Measurements from ENCODE around the gene DLG2.

DLG2 gene

DNA sequence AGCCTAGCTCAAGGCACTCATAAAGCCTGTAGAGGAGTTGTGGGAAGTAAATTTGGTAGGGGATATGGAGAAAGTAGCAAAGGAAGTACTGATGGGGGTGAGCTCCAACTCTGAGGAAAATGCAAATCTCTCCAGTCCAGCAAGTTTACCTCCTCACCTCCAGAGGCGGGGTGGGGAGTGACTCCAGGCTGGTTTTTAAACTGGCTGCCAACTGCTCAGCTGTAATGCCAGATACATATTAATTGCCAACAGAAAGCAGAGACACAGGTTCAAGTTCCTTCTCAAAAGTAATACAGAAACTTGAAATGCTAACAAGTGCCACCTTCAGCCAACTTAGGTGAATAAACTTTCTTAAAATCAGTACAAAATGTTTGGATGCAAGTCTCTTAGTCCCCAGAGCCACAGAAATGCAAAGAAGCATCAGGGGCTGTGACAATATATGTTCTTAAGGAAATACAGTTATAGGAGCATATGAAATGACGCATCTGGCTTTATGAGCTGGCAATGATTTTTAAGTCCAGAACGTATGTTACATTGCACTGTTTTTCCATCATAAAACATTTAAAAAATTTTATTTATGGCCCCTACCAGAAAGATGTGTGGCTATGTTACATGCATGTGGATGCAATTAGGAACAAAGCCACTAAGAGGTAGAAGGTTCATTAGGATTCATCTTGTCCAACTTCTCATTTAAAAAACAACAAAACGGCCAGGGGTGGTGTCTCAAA lies 1904.6 kb downstream of the DLG2 start:
- no peak for DNase-seq

DNA sequence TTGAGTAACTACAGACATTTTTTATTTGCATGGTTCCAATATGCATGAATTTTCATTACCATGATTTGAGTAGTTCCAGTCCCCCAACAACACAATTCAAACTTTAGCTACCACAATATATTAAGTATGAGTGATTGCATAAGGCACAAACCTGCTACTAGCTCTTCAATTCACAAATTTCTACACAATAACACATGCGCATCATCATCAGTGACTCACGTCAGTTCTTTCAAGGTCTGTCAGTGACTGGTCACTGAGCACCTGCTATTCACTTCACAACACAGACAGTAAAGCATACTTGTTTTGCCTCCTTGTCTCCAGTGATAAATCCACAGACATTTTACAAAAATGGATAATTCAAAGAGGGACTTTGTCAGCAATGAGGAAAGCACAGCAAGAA lies 1905.9 kb downstream of the DLG2 start:
- DNase-seq = no peak

DNA sequence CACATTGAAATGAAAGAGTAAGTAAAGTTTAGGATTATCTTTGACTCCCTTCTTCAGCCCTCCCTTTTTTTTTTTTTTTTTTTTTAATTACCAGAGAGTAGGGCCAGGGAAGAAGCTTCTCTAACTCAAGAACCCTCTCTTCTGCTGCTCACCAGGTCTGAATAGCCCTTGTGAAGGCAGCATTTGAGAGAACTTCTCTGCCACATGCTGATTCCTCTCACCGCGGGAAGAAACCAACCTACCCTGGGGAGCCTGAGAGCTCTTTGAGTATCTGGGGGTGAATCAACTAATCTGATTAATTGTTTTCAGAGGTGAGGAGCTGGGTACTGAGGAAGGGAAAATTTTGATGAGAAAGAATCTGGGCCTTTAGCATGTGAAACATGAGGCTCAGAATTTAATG lies 1906.5 kb downstream of the DLG2 start:
- DNase-seq = no peak

- no peak for DNase-seq
Observed at GRCh38 chr11:83717537-83717936, 1909.6 kb downstream of the DLG2 start.

DNA sequence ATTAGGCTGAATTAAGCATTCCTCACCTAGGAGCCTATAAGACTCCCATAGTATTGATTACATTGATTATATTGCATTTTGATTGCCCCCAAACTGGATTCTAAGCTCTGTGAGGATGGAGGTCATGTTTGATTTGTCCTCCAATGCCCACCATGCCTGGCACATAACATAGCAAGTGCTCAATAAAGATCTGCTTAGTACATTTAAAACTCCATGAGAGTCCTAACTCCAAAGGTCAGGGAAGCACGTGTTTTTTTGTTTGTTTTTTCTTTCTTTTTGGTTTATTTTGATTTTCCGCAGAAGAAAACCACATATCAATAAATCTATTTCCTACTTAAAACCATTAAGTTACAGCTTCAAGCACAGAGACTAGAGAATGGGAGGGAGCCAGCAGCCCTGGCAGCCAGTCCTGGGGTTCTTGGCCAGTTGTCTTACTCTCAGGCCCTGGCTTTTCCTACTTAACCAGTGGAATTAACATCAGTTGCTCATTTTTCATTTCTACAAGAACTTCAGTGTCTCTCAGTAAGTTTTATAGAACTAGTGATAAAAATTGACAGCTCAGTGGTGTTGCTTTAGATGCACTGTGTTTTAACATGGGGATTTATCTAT lies 1911.1 kb downstream of the DLG2 start:
- no peak for DNase-seq

DNA sequence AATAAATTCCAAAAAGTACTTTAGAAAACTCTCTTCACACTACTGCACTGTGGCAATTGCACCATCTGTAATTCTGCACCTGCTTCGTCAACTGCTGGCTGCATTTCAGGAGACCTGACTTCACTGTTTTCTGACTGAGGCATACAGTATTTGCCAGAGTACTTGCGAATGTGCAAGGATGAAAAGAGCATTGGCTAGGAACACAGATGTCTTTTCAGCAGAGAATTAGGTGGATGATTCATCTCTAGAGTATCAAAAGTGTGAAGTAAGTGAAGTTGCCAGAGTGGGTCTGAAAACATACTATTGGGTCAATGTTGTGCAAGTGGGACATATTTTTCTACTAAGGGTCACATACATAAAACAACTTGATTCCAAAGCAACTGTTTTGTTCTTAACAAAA lies 1913.4 kb downstream of the DLG2 start:
- no peak for DNase-seq

GRCh38 chr11:83711106-83711527 lies 1916.0 kb downstream of the DLG2 start:
- no peak for DNase-seq

DNA sequence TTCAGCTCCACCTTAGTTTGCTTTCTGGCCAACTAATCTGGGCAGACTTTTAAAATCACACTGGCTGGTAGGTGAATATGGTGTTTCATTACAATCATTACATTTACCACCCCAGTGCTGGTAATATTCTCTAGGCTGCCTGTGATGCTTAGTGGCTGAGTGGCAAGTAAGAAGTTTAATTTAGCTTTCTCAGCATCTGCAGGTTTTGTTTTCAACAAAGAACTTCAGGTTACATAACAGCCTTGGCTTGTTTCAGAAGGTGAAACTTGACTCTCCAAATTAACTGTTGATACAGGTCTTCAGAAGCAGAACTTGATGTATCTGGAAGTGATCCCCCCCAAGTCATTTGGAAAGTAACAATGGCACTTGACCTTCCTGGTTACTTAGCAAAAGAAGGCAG lies 1917.7 kb downstream of the DLG2 start:
- no peak for DNase-seq

- DNase-seq = no peak
Observed at GRCh38 chr11:83706566-83706965, 1920.6 kb downstream of the DLG2 start.

DNA sequence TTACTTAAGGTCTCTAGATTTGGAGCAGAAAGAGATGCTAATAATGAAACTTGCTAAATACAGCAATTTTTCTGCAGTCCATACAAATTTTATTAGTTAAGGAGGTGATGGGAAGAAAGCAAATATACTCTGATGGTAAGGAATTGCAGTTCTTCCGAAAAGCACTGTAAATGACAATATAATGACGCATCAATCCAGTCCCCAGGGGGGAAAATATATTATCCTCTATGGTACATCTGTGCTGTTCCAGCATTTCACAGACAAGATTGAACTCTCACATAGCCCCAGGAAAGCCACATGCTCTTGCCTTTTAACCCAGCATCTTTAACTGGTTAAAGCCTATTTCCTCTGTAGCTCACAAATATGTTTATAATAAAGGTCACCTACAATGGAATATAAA lies 1924.3 kb downstream of the DLG2 start:
- DNase-seq = no peak

DNA sequence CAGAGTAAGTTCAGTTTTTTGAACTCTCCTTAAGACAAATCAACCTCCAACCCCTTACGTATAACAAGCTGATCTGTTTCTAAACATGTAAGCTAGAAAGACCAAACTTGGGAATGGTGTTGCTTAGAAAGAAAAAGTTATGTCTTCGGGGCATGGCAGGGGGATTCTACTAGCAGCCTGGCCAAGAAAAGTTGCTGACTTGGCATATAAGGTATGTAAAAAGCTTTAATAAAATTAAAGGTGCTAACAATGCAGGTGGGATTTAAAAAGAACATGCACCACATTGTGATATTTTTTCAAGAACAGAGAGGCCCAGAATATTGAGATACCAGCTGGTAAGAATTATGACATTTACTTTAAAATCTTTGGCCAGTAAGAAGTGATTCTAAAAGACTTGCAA lies 1929.6 kb downstream of the DLG2 start:
- no peak for DNase-seq

DNA sequence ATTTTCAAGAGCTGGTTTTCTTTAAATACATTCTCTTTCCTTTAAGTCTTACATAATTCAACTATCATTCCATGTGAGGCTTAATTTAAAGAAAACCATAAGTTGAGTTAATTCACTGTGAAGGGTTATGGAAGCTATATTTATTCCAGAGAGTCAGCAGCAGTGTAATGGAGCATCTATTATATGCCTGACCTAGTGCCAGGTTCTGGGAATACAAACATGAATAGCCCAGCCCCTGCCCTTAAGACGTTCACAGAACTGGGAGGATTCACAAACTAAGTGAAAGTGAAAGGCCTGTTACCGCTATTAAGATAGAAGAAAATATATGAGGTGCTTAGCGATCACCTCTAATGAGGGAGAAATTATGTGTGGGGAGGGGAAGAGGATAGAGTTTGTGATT lies 1932.1 kb downstream of the DLG2 start:
- no peak for DNase-seq

- DNase-seq = no peak
Observed at GRCh38 chr11:83694191-83694910, 1932.8 kb downstream of the DLG2 start.

GRCh38 chr11:83693306-83693992 lies 1933.7 kb downstream of the DLG2 start:
- no peak for DNase-seq

GRCh38 chr11:83692675-83693074 lies 1934.5 kb downstream of the DLG2 start:
- DNase-seq = no peak

DNA sequence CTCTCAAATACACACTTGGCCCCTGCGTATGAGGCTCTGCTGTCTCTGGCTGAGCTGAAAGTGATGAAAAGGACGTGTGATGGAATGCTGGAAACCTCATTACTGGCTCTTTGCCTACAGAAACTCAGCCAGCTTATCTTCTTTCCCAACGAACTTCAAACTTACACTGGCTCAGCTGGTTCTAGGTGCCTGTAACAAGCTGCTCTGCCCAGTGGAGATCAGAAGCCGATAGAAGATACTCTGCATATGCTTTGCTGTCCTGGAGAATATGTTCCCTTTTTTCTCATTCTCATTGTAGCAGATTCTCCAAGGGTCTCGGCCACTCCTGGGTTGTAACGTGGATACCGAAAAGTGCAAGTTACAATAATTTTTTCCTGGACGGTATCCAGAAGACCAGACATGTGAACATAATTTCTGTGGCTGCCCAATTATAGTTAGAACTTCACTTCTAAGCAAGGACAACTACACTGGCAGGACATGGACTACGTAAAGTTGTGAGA lies 1935.6 kb downstream of the DLG2 start:
- no peak for DNase-seq

GRCh38 chr11:83689144-83689780 lies 1937.9 kb downstream of the DLG2 start:
- DNase-seq = no peak

DNA sequence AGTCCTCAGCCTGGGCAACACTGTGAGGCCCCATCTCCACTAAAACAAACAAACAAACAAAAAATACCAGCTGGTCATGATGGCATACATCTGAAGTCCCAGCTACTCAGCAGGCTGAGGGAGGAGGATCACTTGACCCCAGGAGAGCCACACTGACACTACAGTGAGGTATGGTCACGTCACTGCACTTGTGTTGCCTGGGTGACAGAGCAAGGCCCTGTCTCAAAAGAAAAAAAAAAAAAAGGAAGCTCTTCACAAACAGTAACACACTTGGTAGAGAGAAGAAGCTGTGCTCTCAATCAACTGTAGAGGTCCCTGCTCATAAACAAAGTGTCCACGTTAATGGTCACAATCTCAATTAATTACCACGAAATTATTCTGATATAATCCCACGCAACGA lies 1939.4 kb downstream of the DLG2 start:
- no peak for DNase-seq

DNA sequence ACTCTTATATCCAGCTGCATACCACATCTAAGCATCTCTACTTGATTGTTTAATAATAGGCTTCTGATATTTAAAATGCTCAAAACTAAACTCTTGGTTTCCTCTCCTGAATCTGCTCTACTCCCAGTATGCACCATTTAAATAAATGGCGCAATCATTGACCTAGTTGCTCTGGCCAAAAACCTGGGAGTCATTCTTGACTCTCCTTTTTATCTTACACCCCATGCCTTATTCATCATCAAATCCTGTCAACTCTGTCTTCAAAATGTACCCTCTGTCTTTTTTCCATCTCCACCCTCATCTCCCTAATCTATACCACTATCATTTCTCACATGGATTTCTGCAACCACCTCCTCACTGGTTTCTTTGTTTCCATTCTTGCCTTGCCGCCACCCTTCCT lies 1941.4 kb downstream of the DLG2 start:
- no peak for DNase-seq

DNA sequence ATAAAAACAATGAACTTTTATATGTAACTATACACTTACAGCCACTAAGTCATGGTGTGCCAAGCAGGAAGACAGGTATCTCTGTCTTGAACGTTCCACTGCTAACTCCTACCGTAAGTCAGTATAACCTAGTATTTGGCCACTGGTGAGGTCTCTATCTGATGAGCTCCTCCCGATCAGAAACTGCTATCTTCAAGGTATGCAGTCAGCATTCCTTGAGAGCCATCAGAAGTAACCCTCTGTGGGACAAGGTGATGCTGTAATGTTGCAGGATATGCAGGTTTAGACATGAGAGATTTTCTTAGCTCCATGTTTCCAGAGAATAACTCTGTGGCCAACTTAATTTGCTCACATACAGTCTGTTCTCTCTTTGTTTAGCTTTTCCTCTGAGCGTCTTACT lies 1943.1 kb downstream of the DLG2 start:
- DNase-seq = no peak

DNA sequence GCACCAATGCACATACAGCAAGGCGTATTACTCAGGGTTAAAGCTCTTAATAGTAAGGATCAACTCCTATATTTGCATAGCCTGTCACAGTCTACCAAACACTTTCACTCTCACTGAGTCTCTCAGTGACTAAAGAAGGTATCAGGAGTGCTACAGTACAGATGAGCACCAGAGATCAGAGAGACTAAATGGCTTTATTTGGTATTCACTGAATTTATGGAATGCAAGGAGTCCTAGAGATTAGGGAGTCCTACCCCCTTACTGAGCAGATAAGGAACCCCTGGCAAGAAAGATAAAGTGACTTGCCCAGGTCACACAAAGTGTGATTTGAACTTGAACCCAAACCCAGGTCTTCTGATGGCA lies 1944.6 kb downstream of the DLG2 start:
- DNase-seq = no peak

DNA sequence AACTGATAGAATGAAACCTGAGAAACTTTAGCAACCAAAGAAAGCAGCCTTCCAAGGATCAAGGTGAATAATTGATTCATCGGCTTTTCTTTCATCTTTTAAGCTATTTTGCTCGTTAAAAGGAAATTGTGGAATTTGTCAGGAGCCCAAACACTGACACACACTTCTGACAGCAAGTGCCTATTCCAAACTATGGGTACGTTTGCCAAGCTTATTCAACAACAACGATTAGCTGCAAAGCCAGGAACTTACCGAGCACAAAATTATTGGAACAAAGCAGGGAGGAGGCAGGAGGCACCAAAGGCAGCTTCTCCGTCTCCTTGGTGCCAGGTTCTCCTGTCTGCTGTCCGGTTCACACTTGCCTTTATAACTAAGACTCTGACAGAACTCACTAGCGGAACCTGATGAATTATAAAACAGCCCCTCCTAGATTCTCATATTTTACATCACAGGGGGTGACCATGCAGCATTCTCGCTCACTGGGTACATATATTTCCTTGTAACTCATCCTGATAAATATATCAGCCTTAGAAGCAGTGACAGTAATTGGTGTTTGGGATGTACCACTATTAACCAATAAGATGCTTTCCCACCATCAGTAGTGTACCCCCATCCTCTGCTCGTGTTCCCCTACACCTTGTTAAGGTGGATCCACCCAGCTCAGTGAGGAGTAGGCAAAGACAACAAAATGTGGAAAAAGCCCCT lies 1945.1 kb downstream of the DLG2 start:
- DNase-seq = no peak

All from effector CD4-positive, alpha-beta T cell (primary cell).